Gastrocnemius medialis (tissue), 4 donors: ENCODE measurements around the gene EFCC1. TPM values are rescaled to one million over a fixed set of nuclear protein-coding genes. Genes with fewer than 3 reads are reported as not detected.

Experiments
- ATAC-seq, 2 donors: fragments of 150-250 bp; one replicate each; pipeline ENCODE4 v1.9.1; 2016
- DNase-seq, 2 donors: peaks; one replicate each; pipeline ENCODE4 v3.0.0-alpha.2; 2019
- H3K27ac ChIP-seq, 4 donors: fragments of 200-600 bp; sonication (generic); 1 replicate in 1 of 4; 2 replicates in 3 of 4; pipeline ENCODE4 v1.5.1; 2016 to 2018; ENCODE audit warnings: mild to moderate bottlenecking in 2 of 4, moderate library complexity in 1 of 4
- H3K27me3 ChIP-seq, 3 donors: fragments of 200-600 bp; sonication (generic) in 2 of 3; 1 replicate in 1 of 3; 2 replicates in 2 of 3; pipeline versions ENCODE4 v1.5.1 to v1.6.0; 2016 to 2019; ENCODE audit warnings: mild to moderate bottlenecking in 1 of 3, moderate library complexity in 1 of 3
- H3K36me3 ChIP-seq, 2 donors: fragments of 200-600 bp; sonication (generic) in 1 of 2; one replicate each; pipeline ENCODE4 v1.5.1; 2017 to 2018
- H3K4me1 ChIP-seq, 2 donors: fragments of 200-600 bp; sonication (generic) in 1 of 2; one replicate each; pipeline ENCODE4 v1.5.1; 2016 to 2017; ENCODE audit warnings: mild to moderate bottlenecking in 2 of 2
- H3K4me3 ChIP-seq, 4 donors: fragments of 200-600 bp; sonication (generic) in 3 of 4; 1 replicate in 1 of 4; 2 replicates in 3 of 4; pipeline ENCODE4 v1.5.1; 2016 to 2019; ENCODE audit warnings: mild to moderate bottlenecking in 2 of 4
- H3K9me3 ChIP-seq, 3 donors: fragments of 200-600 bp; sonication (generic) in 2 of 3; 1 replicate in 1 of 3; 2 replicates in 2 of 3; pipeline ENCODE4 v1.5.1; 2016 to 2019
- POLR2A ChIP-seq, 2 donors: fragments of 450-650 bp; IDR thresholded peaks; one replicate each; pipeline ENCODE4 v1.6.1; 2017; ENCODE audit warnings: antibody characterized with exemption in 2 of 2, mild to moderate bottlenecking in 2 of 2, moderate library complexity in 2 of 2
- in situ Hi-C, 4 donors: fragments of 200-750 bp; cut with MboI; loops; one replicate each; pipeline versions ENCODE4 v1.15.0 to v1.8.0; 2017; ENCODE audit warnings: low sequenced_read_pairs in 4 of 4
- intact Hi-C: fragments of 100-400 bp; cut with DNase I; formaldehyde crosslinking; loops from one replicate; pipeline ENCODE4 v1.15.1; 2023; ENCODE audit warnings: low total_unique reads
- total RNA-seq, 4 donors: library from RNA; depleted of rRNA; stranded (reverse); fragments of >200 nt; gene quantifications; one replicate each; pipeline versions ENCODE4 v1.1.0 to v1.2.3, GENCODE V29; 2016
- TF ChIP-seq, protein P1 (sequence below), 5 experiments: fragments of 450-650 bp in 3 of 5; fragments of 200-600 bp in 2 of 5; sonication (generic) in 2 of 5; IDR thresholded peaks in 4 of 5; conservative IDR thresholded peaks in 1 of 5; 1 replicate in 4 of 5; 2 replicates in 1 of 5; pipeline ENCODE4 v1.5.1; 2016 to 2019; ENCODE audit warnings: antibody characterized with exemption in 5 of 5, mild to moderate bottlenecking in 3 of 5, moderate library complexity in 3 of 5

Gene EFCC1
- total RNA-seq, 4 donors from 2014 or later, result 0.26 to 1.2 (median 0.45) TPM

GRCh38 chr3:129028866-129029265 is 27.8 kb downstream of the EFCC1 start:
- Histone ChIP-seq H3K36me3 (no peaks in the 10 kb centered on the region), H3K4me3 (no peak overlapping the region), H3K9me3 (no peaks in the 10 kb centered on the region), H3K27ac (no peak overlapping the region), H3K27me3 (no peaks in the 10 kb centered on the region), H3K4me1 (peaks cover 17 to 18% of the 10 kb centered on the region in 2 donors)
- intact Hi-C loops, result no loop called here
- TF ChIP-seq, protein P1, sequence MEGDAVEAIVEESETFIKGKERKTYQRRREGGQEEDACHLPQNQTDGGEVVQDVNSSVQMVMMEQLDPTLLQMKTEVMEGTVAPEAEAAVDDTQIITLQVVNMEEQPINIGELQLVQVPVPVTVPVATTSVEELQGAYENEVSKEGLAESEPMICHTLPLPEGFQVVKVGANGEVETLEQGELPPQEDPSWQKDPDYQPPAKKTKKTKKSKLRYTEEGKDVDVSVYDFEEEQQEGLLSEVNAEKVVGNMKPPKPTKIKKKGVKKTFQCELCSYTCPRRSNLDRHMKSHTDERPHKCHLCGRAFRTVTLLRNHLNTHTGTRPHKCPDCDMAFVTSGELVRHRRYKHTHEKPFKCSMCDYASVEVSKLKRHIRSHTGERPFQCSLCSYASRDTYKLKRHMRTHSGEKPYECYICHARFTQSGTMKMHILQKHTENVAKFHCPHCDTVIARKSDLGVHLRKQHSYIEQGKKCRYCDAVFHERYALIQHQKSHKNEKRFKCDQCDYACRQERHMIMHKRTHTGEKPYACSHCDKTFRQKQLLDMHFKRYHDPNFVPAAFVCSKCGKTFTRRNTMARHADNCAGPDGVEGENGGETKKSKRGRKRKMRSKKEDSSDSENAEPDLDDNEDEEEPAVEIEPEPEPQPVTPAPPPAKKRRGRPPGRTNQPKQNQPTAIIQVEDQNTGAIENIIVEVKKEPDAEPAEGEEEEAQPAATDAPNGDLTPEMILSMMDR (IDR thresholded peaks at IDR 0.05 in 4 of 5, conservative IDR thresholded peaks at IDR 0.05 in 1 of 5), result no peak
- TF ChIP-seq POLR2A (IDR thresholded peaks at IDR 0.05), result no peak
- in situ Hi-C loops, result no loop called here
- DNase-seq (no peak), ATAC-seq (no peak)

GRCh38 chr3:129030611-129031010 is 29.5 kb downstream of the EFCC1 start:
- Histone ChIP-seq H3K4me3 (no peak overlapping the region), H3K27ac (no peak overlapping the region), H3K9me3 (no peaks in the 10 kb centered on the region), H3K27me3 (no peaks in the 10 kb centered on the region), H3K4me1 (peaks cover 11 to 13% of the 10 kb centered on the region in 2 donors), H3K36me3 (no peaks in the 10 kb centered on the region)
- DNase-seq (no peak), ATAC-seq (no peak)
- TF ChIP-seq, protein P1 (IDR thresholded peaks at IDR 0.05 in 4 of 5, conservative IDR thresholded peaks at IDR 0.05 in 1 of 5), result no peak
- no peak for TF ChIP-seq POLR2A (IDR thresholded peaks at IDR 0.05)
- intact Hi-C loops (no loop called here), in situ Hi-C loops (no loop called here)

GRCh38 chr3:129031476-129032215 is 30.5 kb downstream of the EFCC1 start:
- H3K9me3 ChIP-seq, result no peaks in the 10 kb centered on the region
- peaks cover under 1 to 3% of the 10 kb centered on the region in 2 donors for H3K4me1 ChIP-seq
- intact Hi-C loops, result no loop called here
- no peaks in the 10 kb centered on the region for H3K36me3 ChIP-seq
- no peaks in the 10 kb centered on the region for H3K27me3 ChIP-seq
- ATAC-seq (no peak), DNase-seq (no peak)
- H3K27ac ChIP-seq, result no peak overlapping the region
- H3K4me3 ChIP-seq, result no peak overlapping the region
- in situ Hi-C loops, result no loop called here
- TF ChIP-seq, protein P1 (IDR thresholded peaks at IDR 0.05 in 4 of 5, conservative IDR thresholded peaks at IDR 0.05 in 1 of 5), result no peak
- TF ChIP-seq POLR2A (IDR thresholded peaks at IDR 0.05), result no peak

DNA sequence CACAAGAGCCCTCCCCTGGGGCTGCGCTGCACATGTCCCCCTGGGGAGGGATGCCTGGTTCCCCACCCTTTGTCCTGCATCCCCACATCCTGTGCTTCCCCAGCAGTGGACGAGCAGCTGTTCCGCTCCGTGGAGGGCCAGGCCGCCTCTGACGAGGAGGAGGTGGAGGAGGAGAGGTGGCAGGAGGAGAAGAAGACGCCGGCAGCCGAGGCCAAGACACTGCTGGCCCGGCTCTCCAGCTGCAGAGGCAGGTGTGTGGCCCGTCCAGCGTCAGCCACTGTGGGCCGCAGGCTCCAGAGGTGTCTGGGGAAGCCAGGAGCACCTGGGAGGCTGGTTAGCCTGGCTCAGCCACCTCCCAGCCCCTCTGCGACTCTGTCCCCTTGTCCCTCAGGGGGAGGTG is 31.6 kb downstream of the EFCC1 start:
- TF ChIP-seq, protein P1 (IDR thresholded peaks at IDR 0.05 in 4 of 5, conservative IDR thresholded peaks at IDR 0.05 in 1 of 5), result no peak
- no peak for TF ChIP-seq POLR2A (IDR thresholded peaks at IDR 0.05)
- Histone ChIP-seq H3K9me3 (no peaks in the 10 kb centered on the region), H3K36me3 (no peaks in the 10 kb centered on the region), H3K4me1 (no peaks in the 10 kb centered on the region), H3K27ac (peak overlapping the region in 1 of 4 donors; percentile 25), H3K4me3 (no peak overlapping the region), H3K27me3 (no peaks in the 10 kb centered on the region)
- DNase-seq, result no peak
- in situ Hi-C loops (no loop called here), intact Hi-C loops (no loop called here)
- no peak for ATAC-seq
